Fibroblast of villous mesenchyme (primary cell): ENCODE data around the gene FCHO1. TPM values are rescaled to one million over a fixed set of nuclear protein-coding genes. Genes with fewer than 3 reads are reported as not detected.

Source experiments
- DNase-seq: peaks from one replicate; pipeline ENCODE4 v3.0.0-alpha.2; 2010; ENCODE audit warnings: low read depth
- H3K4me3 ChIP-seq: 2 replicates; pipeline ENCODE4 v1.5.1; 2011; ENCODE audit warnings: low read depth, mild to moderate bottlenecking, low read length
- total RNA-seq: library from RNA; depleted of rRNA; stranded (reverse); fragments of >200 nt; gene quantifications from 2 replicates; pipeline ENCODE4 v1.2.3, GENCODE V29; 2012
- TF ChIP-seq, protein P1 (sequence below): IDR thresholded peaks from 2 replicates; pipeline ENCODE4 v1.5.1; 2012; ENCODE audit warnings: low read depth, mild to moderate bottlenecking, low read length; ENCODE audit not compliant: insufficient read depth

The FCHO1 gene
- total RNA-seq, 1 donor, result 0.43 TPM

DNA sequence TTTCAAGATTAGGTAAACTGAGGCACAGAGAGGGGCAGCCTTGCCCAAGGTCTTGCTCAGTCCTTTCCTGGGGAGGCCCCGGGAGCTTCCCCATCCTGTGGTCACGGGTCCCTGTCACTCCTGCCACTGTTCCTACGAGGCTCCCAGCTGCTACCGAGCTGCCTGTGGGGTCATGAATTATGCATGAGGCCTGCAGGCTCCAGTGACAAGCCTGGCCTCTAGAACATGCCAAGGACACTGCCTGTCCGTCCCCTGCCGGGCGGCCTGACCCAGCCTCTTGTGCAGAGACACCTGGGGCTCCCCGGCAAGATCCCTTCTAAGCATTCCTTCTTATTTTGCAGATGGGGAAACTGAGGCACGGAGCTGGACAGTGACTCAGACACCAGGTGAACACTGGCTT is 2.7 kb downstream of the FCHO1 start:
- TF ChIP-seq, protein P1, sequence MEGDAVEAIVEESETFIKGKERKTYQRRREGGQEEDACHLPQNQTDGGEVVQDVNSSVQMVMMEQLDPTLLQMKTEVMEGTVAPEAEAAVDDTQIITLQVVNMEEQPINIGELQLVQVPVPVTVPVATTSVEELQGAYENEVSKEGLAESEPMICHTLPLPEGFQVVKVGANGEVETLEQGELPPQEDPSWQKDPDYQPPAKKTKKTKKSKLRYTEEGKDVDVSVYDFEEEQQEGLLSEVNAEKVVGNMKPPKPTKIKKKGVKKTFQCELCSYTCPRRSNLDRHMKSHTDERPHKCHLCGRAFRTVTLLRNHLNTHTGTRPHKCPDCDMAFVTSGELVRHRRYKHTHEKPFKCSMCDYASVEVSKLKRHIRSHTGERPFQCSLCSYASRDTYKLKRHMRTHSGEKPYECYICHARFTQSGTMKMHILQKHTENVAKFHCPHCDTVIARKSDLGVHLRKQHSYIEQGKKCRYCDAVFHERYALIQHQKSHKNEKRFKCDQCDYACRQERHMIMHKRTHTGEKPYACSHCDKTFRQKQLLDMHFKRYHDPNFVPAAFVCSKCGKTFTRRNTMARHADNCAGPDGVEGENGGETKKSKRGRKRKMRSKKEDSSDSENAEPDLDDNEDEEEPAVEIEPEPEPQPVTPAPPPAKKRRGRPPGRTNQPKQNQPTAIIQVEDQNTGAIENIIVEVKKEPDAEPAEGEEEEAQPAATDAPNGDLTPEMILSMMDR, result no peak
- DNase-seq, result no peak
- no peak overlapping the region for H3K4me3 ChIP-seq

DNA sequence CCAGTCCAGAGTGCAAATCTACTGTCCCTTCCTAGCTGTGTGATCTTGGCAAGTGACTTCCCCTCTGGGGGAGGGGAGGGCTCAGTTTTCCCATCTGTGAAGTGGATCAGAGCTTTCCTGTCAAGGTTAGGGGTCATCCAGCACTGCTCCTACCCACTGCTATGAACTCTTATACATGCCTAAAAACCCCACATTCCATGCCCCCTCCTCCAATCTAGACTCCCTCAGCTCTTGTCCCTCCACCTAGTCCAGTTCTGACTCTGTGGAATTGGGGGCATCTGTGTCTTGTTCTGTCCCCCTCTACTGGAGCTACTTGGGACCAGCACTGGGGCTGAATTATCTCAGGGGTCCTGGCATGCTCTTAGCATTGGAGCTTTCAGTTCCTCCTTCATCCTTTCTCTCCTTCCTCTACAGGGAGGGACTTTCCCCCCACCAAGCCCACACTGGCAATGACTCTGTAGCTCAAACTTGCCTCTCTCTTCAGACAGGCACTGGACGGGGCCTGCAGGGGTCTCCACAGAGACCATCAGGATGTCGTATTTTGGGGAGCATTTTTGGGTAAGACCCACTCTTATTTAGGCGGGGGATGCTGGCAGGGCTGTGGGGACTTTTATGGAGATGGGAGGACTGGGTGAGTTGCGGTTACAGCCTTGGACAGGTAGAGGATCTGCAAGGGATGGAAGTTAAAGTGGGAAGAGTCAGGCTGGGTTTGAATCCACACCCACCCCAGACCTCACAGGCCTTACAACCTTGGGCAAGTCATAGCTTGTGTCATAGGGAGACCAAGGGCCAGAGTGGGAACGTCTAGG is 3.6 kb downstream of the FCHO1 start:
- TF ChIP-seq, protein P1, result no peak
- DNase-seq, result no peak
- H3K4me3 ChIP-seq, result no peak overlapping the region

DNA sequence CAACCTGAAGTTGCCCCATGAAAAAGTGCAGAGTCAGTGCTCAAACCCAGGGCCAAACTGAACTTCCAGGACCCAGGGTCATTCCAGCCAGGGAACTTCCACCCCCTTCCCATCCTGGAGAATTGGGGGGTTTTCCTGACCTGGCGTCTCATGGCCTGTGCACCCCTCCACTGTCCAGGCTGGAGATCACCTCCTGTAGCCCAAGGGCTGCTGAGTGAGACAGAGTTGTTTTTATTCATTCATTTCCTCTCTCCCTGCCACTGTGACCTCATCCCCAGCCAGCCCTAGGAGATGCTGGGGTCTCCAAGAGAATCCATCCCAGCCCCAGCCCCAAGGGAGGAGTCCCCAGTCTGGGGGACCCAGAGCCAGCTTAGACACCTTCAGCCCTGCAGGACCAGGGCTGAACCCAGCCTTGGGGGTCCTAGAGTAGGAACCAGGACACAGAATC is 4.2 kb downstream of the FCHO1 start:
- no peak overlapping the region for H3K4me3 ChIP-seq
- TF ChIP-seq, protein P1, result no peak
- no peak for DNase-seq

DNA sequence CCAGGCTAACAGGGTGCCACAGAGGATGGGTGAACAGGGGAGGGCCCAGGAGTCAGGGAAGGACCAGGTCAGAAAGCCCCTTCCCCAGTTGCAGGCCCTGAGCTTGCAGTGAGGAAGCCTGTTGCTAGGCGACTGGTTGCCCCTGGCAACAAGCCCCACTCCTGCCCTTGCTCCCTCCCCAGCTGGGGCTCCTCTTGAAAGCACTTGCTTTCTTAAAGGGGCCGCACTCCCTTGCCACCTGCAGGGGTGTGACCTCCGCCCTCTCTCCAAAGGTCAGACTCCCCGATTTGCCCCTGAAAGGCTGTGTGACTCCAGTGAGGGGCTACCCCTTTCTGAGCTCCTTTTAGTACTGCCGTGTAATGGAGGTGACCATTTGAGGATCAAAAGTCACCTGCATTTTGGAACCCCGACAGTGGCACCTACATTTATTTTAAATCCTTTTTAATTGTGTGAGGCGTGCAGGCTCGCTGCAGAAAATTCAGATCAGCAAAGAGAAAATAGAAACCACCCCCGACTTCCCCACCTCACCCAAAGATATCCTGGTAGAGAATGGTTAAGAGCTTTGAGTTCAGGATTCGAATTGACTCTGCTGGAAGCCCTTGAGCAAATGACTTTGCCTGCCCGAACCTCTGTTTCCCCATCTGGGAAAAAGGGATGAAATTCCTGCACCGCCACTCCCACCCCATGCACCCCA is 4.8 kb downstream of the FCHO1 start:
- TF ChIP-seq, protein P1, result no peak
- peak; percentile 41 for DNase-seq
- no peak overlapping the region for H3K4me3 ChIP-seq

DNA sequence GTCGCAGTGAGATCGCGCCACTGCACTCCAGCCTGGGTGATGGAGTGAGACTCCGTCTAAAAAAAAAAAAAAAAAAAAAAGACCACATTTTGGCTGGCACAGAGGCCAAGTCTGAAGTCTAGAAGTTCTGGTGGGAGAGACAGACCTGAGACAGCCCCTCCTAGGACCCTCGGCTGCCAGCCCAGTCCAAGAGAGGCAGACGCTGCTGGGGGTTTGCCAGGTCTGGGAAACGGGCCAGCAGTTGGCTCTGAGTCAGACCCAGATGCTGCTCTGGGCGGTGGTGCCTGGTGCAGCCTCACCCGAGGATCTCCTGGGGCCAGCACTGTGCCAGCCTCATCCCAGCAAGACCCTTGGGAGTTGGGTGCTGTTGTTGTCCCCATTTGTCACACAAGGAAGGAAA is 5.8 kb downstream of the FCHO1 start:
- H3K4me3 ChIP-seq, result no peak overlapping the region
- TF ChIP-seq, protein P1, result no peak
- DNase-seq, result peak; percentile 58

DNA sequence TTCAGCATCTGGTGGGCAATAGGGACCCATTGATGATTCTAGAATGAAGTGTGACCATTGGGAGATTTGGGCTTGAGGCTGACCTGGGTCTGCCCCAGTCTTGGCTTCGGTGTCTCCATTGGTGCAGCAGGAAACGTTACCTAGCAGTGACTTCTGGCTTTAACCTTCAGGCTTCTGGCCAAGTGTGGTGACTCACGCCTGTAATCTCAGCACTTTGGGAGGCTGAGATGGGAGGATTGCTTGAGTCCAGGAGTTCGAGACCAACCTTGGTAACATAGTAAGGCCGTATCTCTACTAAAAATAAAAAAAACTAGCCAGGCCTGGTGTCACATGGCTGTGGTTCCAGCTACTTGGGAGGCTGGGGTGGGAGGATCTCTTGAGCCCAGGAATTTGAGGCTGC is 7.2 kb downstream of the FCHO1 start:
- no peak for DNase-seq
- TF ChIP-seq, protein P1, result no peak
- H3K4me3 ChIP-seq, result no peak overlapping the region
